Stomach (tissue), 9 donors: ENCODE measurements around the gene OXA1L. TPM values are rescaled to one million over a fixed set of nuclear protein-coding genes. Genes with fewer than 3 reads are reported as not detected.

Experiments
- DNase-seq, 2 donors: peaks; one replicate each; pipeline versions ENCODE4 v3.0.0 to v3.0.0-alpha.2; 2013 to 2019
- H3K27ac ChIP-seq, 5 donors: fragments of 200-600 bp in 4 of 5; sonication (generic) in 4 of 5; one replicate each; pipeline ENCODE4 v1.5.1; 2013 to 2019; ENCODE audit warnings: mild to moderate bottlenecking in 1 of 5, moderate library complexity in 1 of 5
- H3K27me3 ChIP-seq, 3 donors: fragments of 200-600 bp; sonication (generic); one replicate each; pipeline ENCODE4 v1.5.1; 2017 to 2019; ENCODE audit warnings: mixed run types in 1 of 3
- H3K36me3 ChIP-seq, 4 donors: fragments of 200-600 bp; sonication (generic); 1 replicate in 3 of 4; 2 replicates in 1 of 4; pipeline ENCODE4 v1.5.1; 2016 to 2019
- H3K4me1 ChIP-seq, 4 donors: fragments of 200-600 bp; sonication (generic); one replicate each; pipeline ENCODE4 v1.5.1; 2016 to 2019
- H3K4me3 ChIP-seq, 4 donors: fragments of 200-600 bp; sonication (generic) in 3 of 4; one replicate each; pipeline ENCODE4 v1.5.1; 2016 to 2019; ENCODE audit warnings: mild to moderate bottlenecking in 1 of 4
- H3K9me3 ChIP-seq, 4 donors: fragments of 200-600 bp; sonication (generic); one replicate each; pipeline ENCODE4 v1.5.1; 2016 to 2019
- CTCF ChIP-seq, 7 experiments: fragments of 450-650 bp in 4 of 7; fragments of 200-600 bp in 3 of 7; sonication (generic) in 3 of 7; IDR thresholded peaks; one replicate each; pipeline ENCODE4 v1.5.1; 2016 to 2019; ENCODE audit warnings: antibody characterized with exemption in 7 of 7, control low read depth in 2 of 7, mild to moderate bottlenecking in 1 of 7
- EP300 ChIP-seq: sonication (generic); formaldehyde crosslinking; IDR thresholded peaks from one replicate; pipeline ENCODE4 v1.6.1; 2017; ENCODE audit warnings: antibody characterized with exemption
- POLR2A ChIP-seq, 4 donors: fragments of 450-650 bp; IDR thresholded peaks; one replicate each; pipeline ENCODE4 v1.6.1; 2016; ENCODE audit warnings: antibody characterized with exemption in 4 of 4, control low read depth in 2 of 4, mild to moderate bottlenecking in 1 of 4, moderate library complexity in 1 of 4
- POLR2AphosphoS5 ChIP-seq, 3 donors: sonication (generic); formaldehyde crosslinking; IDR thresholded peaks; one replicate each; pipeline ENCODE4 v1.6.1; 2016; ENCODE audit warnings: antibody characterized with exemption in 3 of 3
- WGBS, 5 donors: extraction: QIAGEN DNeasy Blood & Tissue Kit in 3 of 5; methylation state at CpG; one replicate each; pipeline versions ENCODE4 v1.1.5 to v1.1.7; 2013 to 2018; 5-methylcytosine and 5-hydroxymethylcytosine counted together
- intact Hi-C: fragments of 100-400 bp; cut with DNase I; formaldehyde crosslinking; loops from one replicate; pipeline ENCODE4 v1.15.1; 2023; ENCODE audit warnings: low total_unique reads
- polyA plus RNA-seq, 3 donors: library from polyadenylated mRNA; stranded (reverse); fragments of 200-250 nt; gene quantifications; one replicate each; pipeline ENCODE4 v1.2.3, GENCODE V29; 2013
- total RNA-seq, 5 donors: library from RNA; depleted of rRNA; stranded (reverse); fragments of >200 nt; gene quantifications; one replicate each; pipeline versions ENCODE4 v1.1.0 to v1.2.3, GENCODE V29; 2014 to 2016
- donor health status: healthy with polysubstance abuse.
- donor health status: Bipolar disorder and iron deficiency.
- donor health status: healthy.

Gene OXA1L
- total and polyA plus RNA-seq, 8 donors: 46.7 to 119 (median 76.0) TPM

- H3K27me3 ChIP-seq: no peaks in the 10 kb centered on the region
- no peak for DNase-seq
- no peak overlapping the region for H3K27ac ChIP-seq
- intact Hi-C loops: no loop called here
- H3K4me3 ChIP-seq: no peak overlapping the region
- 17 to 50% (median 45%) methylated on average over 1 of the region's 1 CpG for WGBS, 5 donors
- TF ChIP-seq POLR2A (IDR thresholded peaks at IDR 0.05) (no peak), POLR2AphosphoS5 (IDR thresholded peaks at IDR 0.05) (no peak), EP300 (no peak), CTCF (IDR thresholded peaks at IDR 0.05) (no peak)
- H3K9me3 ChIP-seq: no peaks in the 10 kb centered on the region
- H3K36me3 ChIP-seq: no peaks in the 10 kb centered on the region
- H3K4me1 ChIP-seq: no peaks in the 10 kb centered on the region
These were observed 27.1 kb upstream of the OXA1L start for GRCh38 chr14:22739423-22739822.

- 75 to 89% (median 81%) methylated on average over 3 of the region's 3 CpGs for WGBS, 5 donors
- H3K27me3 ChIP-seq: no peaks in the 10 kb centered on the region
- no peak for DNase-seq
- H3K9me3 ChIP-seq: no peaks in the 10 kb centered on the region
- no peak overlapping the region for H3K4me3 ChIP-seq
- intact Hi-C loops: no loop called here
- peaks cover 0 to 3% (median 0%) of the 10 kb centered on the region in 4 donors for H3K36me3 ChIP-seq
- H3K4me1 ChIP-seq: no peaks in the 10 kb centered on the region
- TF ChIP-seq CTCF (IDR thresholded peaks at IDR 0.05) (no peak), POLR2AphosphoS5 (IDR thresholded peaks at IDR 0.05) (no peak), POLR2A (IDR thresholded peaks at IDR 0.05) (no peak), EP300 (no peak)
- H3K27ac ChIP-seq: no peak overlapping the region
These were observed 26.5 kb upstream of the OXA1L start for GRCh38 chr14:22740020-22740419.

- peaks cover 0 to 10% (median 0%) of the 10 kb centered on the region in 4 donors for H3K4me1 ChIP-seq
- H3K27me3 ChIP-seq: no peaks in the 10 kb centered on the region
- H3K4me3 ChIP-seq: no peak overlapping the region
- H3K27ac ChIP-seq: no peak overlapping the region
- peaks cover 0 to 3% (median 0%) of the 10 kb centered on the region in 4 donors for H3K36me3 ChIP-seq
- 67 to 81% (median 77%) methylated on average over 4 of the region's 4 CpGs for WGBS, 5 donors
- H3K9me3 ChIP-seq: no peaks in the 10 kb centered on the region
- TF ChIP-seq EP300 (no peak), POLR2AphosphoS5 (IDR thresholded peaks at IDR 0.05) (no peak), POLR2A (IDR thresholded peaks at IDR 0.05) (no peak), CTCF (IDR thresholded peaks at IDR 0.05) (no peak)
- DNase-seq: no peak
- intact Hi-C loops: no loop called here
These were observed 18.7 kb upstream of the OXA1L start for GRCh38 chr14:22747769-22748168.

GRCh38 chr14:22748206-22748605 lies 18.3 kb upstream of the OXA1L start:
- Histone ChIP-seq H3K27me3 (no peaks in the 10 kb centered on the region), H3K9me3 (no peaks in the 10 kb centered on the region), H3K4me1 (peaks cover 0 to 10% (median 0%) of the 10 kb centered on the region in 4 donors), H3K4me3 (no peak overlapping the region), H3K27ac (peak overlapping the region in 1 of 5 donors; percentile 43), H3K36me3 (peaks cover 0 to 3% (median 0%) of the 10 kb centered on the region in 4 donors)
- no peak for TF ChIP-seq EP300
- TF ChIP-seq CTCF (IDR thresholded peaks at IDR 0.05): no peak
- no peak for TF ChIP-seq POLR2A (IDR thresholded peaks at IDR 0.05)
- TF ChIP-seq POLR2AphosphoS5 (IDR thresholded peaks at IDR 0.05): no peak
- WGBS, 5 donors: 61 to 85% (median 79%) methylated on average over 4 of the region's 4 CpGs
- no peak for DNase-seq
- intact Hi-C loops: no loop called here
